ENCODE results near the gene MYO5A.

The MYO5A gene

DNA sequence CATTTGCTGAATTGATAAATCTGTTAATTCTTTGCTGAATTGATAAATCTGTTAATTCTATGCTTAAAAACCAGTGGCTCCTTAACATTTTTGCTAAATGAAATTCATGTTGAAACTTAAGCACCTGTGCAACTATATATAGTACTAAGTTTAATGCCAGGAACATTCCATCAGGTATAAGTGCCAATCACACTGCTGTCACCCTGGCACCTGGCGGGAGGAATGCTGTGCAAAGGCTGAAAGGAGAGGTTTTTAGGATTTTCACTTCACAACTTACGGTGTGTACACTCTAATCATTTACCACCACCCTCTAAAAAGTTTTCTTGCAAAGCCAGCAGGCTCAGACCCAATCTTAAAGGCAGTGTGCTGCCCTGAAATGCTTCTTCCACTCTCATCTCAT is 199.5 kb downstream of the MYO5A start:
- DNase-seq (ENCODE audit: low spot score) = no peak

- no peak for DNase-seq (ENCODE audit: low spot score)
Observed at GRCh38 chr15:52328680-52329079, 200.0 kb downstream of the MYO5A start.

DNA sequence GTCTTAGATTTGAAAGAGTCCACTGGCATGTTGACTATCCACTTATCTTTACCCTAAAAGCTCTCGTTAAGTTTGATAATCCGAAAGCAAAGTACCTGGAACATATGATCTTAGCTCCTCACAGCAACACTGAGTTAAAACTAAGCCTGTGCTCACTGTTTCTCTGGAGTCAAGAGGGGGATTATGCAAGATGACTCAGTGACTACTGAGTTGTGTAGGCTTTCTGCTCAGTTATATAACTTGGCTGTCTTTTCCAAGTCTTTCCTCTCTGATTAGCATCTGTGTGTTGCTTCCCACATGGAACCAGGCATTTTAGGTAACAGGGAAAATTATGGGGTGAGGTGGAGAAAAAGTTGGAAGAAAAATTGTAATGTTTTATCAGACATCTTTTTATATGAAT is 201.9 kb downstream of the MYO5A start:
- DNase-seq (ENCODE audit: low spot score) = no peak

DNA sequence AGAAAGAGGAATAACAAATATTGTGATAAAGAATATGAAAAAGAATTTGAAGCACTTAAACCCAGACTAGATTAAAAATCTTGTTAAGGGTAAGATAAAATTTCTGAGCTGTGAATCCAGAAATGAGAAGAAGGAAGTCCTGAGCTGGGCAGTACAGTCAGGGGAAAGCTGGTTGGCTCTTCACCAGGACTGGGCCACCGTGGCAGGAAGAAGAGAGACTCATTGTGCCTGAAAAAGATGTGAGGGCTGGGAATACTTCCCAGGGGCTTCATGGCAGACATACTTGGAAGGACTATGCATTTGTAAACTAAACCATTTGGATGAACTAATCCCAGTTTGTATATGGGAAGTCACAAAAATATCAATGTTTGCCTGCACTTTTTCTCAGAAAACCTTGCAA is 204.6 kb downstream of the MYO5A start:
- DNase-seq (ENCODE audit: low spot score) = no peak

- DNase-seq (ENCODE audit: low spot score) = no peak
Observed at GRCh38 chr15:52318729-52319500, 209.8 kb downstream of the MYO5A start.

GRCh38 chr15:52317688-52318087 is 211.0 kb downstream of the MYO5A start:
- DNase-seq (ENCODE audit: low spot score) = no peak

DNA sequence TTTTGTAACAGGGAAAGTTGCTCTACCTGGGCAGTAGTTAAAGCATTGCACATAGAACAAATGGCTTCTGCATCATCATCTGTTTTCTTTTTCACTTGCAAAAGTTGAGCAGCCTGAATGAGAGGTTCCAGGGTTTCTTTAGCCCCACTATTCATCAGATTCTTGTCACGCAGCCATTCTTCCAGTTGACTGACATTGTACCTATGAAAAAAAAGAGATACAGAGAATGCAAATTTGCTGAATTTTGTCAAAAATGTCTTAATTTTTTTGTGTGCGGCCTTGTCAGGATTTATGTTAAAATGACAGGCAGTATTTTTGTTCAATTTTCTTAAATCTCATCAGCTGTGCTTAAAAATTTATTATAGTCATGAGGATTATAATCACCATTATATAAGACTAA is 211.7 kb downstream of the MYO5A start:
- no peak for DNase-seq (ENCODE audit: low spot score)

DNA sequence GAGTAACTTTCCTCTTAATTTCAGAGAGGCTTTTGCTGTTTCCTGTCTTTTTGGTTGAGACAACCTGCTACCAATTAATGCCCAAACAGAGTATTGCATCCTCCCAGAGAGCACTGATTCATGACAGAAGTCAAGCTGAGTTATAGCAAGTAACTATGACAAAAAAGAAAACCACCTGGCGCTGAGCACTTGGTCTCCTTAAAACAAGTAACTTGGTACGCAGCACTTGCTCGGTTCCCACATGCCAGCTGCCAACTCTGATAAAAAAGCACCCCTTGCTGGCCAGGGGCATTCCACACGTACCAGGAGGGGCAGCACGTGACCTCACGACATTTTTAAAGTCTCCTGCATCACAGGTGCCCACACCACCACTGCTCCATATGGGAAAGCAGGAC is 219.5 kb downstream of the MYO5A start:
- peak; percentile 24 for DNase-seq (ENCODE audit: low spot score)

GRCh38 chr15:52308446-52309153 is 220.1 kb downstream of the MYO5A start:
- no peak for DNase-seq (ENCODE audit: low spot score)

DNA sequence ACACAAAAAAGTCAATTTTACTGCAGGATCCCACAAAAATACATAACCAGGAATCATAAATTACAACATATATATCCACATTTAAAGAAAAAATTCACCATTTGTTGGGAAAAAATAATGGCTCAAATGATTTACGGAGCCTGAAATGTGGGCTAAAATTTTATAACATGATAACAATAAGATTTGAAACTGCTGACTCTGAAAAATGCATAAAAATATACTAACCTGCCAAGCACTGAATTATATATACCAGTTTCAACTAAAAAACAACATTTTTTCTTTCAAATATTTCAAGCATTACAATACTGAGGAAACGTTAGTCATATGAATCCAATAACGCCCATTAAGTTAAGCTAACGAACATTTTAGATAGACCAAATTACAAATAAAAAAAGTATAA is 220.8 kb downstream of the MYO5A start:
- no peak for DNase-seq (ENCODE audit: low spot score)

DNA sequence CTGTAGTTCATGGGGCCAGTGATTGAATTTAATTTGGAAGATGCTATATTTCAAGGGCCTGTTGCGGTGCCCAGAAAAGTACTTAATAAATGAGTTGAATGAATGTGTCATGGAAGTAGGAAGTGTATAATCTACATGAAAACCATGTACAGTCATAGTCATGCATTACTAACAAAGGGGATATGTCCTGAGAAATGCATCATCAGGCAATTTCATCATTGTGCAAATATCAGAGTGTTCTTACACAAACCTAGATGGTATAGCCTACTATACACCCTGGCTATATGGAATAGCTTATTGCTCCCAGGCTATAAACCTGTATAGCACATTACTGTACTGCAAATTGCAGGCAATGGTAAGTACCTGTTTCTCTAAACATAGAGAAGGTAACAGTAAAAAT is 222.4 kb downstream of the MYO5A start:
- no peak for DNase-seq (ENCODE audit: low spot score)

GRCh38 chr15:52303093-52303772 is 225.4 kb downstream of the MYO5A start:
- no peak for DNase-seq (ENCODE audit: low spot score)

- DNase-seq (ENCODE audit: low spot score) = no peak
Observed at GRCh38 chr15:52301265-52301847, 227.3 kb downstream of the MYO5A start.

DNA sequence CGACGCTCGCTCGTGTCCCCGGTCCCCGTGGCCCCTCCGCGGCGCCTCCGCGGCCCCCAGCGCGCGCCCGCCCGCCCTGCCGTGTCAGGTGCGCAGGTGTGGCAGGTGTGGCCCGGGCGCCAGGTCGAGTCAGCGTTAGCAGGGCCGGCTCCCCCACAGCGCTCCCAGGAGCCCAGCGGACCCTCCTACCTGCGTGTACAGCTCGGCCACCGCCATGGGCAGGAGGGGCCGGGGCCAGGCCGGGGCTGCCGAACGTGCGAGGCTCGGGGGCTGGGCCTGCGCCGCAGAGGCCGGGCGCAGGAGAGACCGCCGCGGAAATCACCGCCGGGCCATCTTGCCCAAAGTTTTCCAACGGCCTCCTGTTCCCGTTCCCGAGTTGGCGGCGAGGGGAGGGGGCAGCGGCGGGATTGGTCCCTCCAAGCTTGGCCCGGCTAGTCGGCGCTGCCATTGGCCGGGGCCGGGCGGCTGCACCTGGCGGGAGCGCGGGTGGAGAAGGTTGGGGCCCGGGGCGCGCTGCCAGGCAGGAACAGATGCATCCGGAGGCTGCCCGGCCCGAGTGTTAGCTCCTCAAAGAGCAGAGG is 233.2 kb downstream of the MYO5A start, which contains the start of gene MYO5C:
MYO5C (minus strand) TSS at position 384 of the 581 bp plus-strand sequence; CDS start at position 216, 168 bp downstream.
- DNase-seq (ENCODE audit: low spot score) = no peak

DNA sequence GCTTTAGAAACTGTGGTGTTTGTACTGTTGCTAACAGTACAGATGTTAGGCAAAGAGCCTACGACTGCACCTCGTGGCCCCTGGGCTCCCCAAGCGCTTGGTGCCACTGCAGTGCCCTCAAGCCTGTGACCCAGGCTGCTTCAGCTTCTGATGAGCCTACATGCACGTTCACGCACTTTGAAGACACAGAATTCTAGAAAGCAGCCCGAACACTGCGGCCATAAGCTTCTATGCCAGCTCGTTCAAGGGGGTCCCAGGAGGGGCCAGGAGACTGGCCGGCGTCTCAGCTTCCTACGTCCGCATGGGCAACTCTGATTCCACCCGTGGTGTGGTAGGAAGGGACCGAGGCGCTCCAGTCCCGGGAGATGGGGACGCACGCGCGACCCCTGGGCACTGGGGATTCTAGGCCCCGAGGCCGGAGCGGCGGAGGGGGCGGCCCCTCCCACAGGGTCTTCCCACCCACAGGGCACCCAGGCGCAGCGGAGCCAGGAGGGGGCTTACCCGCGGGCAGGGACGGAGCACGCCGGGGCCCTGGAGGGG is 233.7 kb downstream of the MYO5A start:
- no peak for DNase-seq (ENCODE audit: low spot score)

DNA sequence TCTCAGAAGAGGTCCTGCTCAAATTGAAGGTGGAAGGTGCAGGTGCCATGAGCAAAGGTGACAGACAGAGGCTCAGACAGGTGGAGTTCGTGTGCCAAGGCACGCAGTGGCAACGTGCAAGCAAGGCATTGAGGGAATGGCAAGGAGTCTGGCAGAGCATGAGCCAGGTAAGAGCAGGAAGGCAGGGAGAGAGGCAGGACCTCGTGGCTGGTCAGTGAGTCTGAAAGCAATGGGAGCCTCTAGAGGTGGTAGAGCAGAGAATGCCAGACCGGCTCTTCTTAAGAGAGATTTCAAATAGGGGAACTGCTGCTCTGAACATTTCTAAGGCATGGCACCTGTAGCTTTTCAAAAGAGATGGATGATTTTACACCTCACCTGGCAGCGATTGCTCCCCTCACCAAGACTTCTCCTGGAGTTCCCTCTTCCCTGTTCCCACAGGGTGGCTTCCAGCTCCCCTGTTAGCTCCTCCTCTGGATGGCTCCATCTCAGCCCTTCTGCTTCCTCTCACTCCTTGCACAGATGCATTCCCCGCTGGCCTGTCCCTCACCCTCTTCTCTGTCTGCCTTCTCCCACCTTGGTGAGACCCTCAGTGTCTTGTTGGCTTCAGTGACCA is 235.8 kb downstream of the MYO5A start:
- no peak for DNase-seq (ENCODE audit: low spot score)

DNA sequence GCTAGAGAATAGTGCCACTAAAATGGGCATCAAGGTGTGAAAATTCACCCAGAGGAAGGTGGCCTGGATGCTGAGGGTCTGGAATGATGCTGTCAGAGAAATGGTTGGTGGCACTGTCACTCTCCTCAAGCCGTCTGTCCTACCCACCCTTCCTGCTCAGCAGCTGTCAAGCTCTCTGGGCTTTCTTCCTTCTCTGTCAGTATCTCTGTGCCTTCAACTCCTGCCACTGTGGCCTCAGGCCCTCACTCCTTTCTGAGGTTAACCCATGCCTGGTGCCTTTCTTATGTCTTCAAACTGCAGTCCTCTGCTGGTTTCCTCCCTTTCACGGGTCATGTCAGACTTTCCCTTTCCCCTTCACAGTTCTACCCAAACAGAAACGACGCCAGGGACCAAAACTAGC is 237.5 kb downstream of the MYO5A start:
- no peak for DNase-seq (ENCODE audit: low spot score)

- DNase-seq (ENCODE audit: low spot score) = no peak
Observed at GRCh38 chr15:52290800-52291199, 237.9 kb downstream of the MYO5A start.

DNA sequence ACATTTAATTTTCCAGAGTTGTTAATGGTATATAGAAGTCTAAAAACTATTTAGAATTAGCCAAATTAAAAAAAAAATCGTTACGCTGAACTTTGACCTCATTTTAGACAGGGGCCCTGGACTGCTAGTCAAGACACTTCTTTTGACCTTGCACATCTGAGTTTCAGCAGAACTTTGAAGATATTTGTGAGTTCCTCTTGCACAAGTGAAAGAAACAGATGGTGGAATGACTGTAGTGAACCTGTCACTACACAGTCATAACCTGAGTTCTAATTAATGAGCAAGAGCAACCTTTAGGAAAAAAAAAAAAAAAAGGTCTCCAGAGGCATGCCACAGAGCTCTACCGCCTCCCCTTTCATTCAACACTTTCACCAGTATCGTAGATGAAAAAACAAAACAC is 238.4 kb downstream of the MYO5A start:
- DNase-seq (ENCODE audit: low spot score) = peak; percentile 21

DNA sequence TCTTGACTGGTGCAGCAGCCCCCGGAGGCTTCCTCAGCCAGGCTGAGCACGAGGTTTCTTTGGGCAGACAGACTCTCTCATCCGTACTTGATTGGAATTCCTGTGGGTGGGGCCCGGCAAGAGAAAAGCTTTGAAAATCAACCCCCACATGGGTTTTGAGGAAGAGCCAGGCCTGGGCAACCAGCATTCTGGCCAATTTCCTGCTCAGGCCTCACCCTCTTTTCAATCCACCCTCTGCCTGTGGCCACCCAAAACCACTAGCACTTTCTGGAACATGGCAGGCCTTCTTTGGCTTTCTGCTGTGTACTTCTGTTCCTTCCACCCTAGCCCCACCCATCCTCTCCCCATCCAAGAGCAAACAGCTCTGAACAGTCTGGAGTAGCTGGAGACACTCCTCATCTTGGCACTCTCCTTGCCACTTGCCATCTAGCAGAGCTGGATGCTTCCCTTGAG is 239.0 kb downstream of the MYO5A start:
- no peak for DNase-seq (ENCODE audit: low spot score)

DNA sequence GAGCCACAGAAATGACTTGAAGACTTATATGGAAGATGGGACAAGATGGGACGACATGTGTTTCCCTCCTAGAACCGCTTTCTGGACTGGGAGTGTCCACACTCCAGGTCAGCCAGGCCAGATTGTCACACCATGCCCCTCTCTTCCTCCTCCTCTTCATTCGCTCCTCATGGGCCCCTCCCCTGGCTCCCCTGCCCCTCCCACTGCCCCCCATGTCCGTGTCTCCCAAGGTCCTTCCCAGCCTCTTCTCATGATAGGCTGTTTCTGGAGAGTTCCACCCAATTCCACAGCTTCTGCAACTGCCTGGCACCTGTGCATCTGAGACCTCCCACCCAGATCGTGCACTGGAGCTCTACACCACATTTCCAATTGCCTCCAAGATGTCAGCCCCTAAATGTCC is 239.7 kb downstream of the MYO5A start:
- no peak for DNase-seq (ENCODE audit: low spot score)
